WTC11 (cell line): ENCODE results near the gene MYBPC1.

ENCODE experiments used
- HMGA2 ChIP-seq: fragments of 250-450 bp; sonication (Bioruptor Pico); IDR thresholded peaks from 2 replicates; pipeline ENCODE4 v1.4.0; 2021; ENCODE audit warnings: mild to moderate bottlenecking, moderate library complexity
- TF ChIP-seq, protein P1 (sequence below): fragments of 200-600 bp; IDR thresholded peaks from 2 replicates; pipeline ENCODE4 v1.8.0; 2022; ENCODE audit warnings: antibody characterized with exemption
- TF ChIP-seq, protein P2 (sequence below): sonication (generic); formaldehyde crosslinking; conservative IDR thresholded peaks from 2 replicates; pipeline ENCODE4 v1.8.1; 2022; ENCODE audit warnings: mild to moderate bottlenecking, missing genetic modification reagents

DNA sequence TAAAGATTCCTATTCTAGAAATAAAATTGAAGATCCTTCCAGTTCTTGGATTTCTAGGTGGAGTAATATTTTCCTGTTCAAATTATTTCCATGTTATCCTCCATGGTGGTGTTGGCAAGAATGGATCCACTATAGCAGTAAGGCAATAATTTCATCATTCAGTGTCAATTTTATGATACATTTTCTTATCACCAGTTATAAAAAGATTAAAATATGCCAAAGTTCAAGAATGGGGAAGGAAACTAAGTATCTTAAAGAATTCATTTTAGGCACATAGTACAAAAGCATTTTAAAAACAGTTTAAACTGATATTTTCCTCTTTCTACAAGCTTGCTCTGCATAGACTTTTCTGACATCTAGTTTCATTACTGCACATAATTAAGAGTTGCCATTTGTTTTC, 125.3 kb downstream of the MYBPC1 start:
- TF ChIP-seq, protein P1, sequence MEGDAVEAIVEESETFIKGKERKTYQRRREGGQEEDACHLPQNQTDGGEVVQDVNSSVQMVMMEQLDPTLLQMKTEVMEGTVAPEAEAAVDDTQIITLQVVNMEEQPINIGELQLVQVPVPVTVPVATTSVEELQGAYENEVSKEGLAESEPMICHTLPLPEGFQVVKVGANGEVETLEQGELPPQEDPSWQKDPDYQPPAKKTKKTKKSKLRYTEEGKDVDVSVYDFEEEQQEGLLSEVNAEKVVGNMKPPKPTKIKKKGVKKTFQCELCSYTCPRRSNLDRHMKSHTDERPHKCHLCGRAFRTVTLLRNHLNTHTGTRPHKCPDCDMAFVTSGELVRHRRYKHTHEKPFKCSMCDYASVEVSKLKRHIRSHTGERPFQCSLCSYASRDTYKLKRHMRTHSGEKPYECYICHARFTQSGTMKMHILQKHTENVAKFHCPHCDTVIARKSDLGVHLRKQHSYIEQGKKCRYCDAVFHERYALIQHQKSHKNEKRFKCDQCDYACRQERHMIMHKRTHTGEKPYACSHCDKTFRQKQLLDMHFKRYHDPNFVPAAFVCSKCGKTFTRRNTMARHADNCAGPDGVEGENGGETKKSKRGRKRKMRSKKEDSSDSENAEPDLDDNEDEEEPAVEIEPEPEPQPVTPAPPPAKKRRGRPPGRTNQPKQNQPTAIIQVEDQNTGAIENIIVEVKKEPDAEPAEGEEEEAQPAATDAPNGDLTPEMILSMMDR, result no peak
- TF ChIP-seq, protein P2, sequence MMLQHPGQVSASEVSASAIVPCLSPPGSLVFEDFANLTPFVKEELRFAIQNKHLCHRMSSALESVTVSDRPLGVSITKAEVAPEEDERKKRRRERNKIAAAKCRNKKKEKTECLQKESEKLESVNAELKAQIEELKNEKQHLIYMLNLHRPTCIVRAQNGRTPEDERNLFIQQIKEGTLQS (CRISPR knock-in tag), result no peak
- TF ChIP-seq HMGA2 (CRISPR knock-in tag), result no peak
